C1 segment of cervical spinal cord (tissue), 14 donors: Measurements from ENCODE around the gene COMMD2.

Experiments
- DNase-seq, 14 donors: peaks; one replicate each; lab custom pipeline; 2025; lab: John Stamatoyannopoulos, UW

COMMD2 gene

DNA sequence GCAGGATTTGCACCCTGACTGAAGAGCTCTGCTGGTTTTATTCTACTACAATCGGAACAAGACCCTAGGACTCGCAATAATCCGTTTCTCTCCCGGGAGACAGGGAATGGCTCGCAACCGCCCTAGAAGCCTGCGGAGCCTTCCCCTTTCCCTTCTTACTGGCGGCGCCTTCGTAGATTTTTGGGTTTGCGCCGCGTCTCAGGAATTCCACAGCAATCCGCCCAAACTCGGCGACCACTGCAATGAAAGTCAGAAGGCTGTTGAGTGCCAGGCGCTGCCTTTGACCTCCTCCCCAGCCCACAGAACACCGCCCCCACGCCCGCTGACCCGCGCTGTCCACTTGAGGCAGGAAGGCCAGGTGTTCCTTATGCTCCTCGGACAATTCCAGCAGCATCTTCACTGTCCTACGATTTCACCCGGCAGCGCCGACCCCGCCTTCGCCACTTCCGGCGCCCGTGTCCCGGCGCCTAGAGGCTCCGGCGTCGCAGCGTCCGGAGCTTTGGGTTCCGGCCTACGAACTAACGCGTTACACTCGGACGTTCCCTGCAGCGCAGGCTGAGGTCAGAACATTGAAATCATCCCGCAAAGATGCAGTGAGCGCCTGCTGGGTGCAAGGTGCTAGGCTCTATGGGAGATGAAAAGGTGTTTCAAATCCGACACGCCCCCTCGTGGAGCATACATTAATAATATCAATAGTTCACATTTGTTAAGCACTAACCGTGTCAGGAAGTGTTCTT lies at the start of gene COMMD2:
Gene COMMD2, minus strand, starts transcription at position 439 of the 737 bp plus-strand sequence. Its CDS starts 45 bp downstream, at position 394.
- DNase-seq, result peak in 13 of 14 donors; percentile 10 to 79 (median 61)

DNA sequence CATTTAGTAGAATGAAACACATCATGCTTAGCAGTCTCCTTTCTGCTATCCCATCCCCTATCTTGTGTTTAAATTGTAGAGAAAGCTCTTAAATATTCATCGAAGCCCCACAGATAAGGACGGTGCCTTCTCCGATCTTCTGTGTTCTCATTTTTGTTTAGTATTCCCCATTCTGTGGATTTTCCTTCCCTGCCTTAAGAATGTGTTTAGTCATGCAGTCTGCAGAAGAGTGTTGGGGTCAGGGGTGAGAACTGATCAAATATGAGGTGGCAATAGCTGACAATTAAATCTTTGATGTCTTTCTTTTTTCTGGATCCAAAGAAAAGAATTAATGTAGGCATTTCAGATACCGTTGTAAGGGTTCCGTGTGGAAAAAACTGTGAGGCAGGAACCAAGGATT lies 49.4 kb upstream of the COMMD2 start:
- DNase-seq, result no peak

DNA sequence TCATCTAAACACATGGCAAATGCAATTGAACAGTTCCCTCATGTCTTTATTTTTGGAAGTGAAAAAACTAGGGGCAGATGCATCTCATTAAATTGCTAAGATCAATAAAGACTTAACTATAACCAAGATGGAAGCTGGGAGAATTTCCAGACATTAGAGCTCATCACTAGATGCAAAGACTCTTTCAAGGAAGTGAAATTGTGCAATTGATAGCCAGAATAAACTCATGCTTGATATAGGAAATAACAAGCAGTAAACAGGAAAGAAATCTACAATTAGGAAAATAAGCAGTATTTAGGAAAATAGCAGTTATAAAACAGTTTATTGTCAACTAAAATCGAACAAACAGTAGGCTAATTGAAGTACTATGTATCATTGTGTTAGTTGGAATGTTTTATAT lies 48.9 kb upstream of the COMMD2 start:
- DNase-seq, result no peak

DNA sequence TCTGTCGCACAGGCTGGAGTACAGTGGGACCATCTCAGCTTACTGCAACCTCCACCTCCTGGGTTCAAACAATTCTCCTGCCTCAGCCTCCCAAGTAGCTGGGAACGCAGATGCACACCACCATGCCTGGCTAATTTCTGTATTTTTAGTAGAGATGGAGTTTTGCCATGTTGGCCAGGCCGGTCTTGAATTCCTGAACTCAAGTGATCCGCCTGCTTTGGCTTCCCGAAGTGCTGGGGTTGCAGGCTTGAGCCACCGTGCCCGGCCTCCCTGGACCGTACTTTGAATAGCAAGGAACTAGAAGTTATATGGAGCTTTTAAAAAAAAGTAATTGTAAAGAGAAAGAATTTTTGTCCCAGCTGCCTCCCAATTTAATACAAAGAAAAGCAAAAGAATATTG lies 48.4 kb upstream of the COMMD2 start:
- DNase-seq, result no peak

DNA sequence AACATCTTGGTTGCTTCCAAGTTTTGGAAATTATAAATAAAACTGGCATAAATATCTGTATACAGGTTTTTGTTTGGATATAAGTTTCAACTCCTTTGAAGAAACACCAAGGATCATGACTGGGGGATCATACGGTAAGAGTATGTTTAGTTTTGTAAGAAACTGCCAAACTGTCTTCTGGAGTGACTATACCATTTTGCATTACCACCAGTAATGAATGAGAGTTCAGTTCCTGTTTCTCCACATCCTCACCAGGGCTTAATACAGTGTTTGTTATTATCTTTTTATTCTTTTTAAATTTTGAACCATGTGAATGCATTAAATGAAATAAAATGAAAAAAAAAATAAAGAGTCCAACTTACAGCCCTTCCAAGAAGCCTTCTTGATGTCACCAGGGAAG lies 43.7 kb upstream of the COMMD2 start:
- DNase-seq, result no peak

DNA sequence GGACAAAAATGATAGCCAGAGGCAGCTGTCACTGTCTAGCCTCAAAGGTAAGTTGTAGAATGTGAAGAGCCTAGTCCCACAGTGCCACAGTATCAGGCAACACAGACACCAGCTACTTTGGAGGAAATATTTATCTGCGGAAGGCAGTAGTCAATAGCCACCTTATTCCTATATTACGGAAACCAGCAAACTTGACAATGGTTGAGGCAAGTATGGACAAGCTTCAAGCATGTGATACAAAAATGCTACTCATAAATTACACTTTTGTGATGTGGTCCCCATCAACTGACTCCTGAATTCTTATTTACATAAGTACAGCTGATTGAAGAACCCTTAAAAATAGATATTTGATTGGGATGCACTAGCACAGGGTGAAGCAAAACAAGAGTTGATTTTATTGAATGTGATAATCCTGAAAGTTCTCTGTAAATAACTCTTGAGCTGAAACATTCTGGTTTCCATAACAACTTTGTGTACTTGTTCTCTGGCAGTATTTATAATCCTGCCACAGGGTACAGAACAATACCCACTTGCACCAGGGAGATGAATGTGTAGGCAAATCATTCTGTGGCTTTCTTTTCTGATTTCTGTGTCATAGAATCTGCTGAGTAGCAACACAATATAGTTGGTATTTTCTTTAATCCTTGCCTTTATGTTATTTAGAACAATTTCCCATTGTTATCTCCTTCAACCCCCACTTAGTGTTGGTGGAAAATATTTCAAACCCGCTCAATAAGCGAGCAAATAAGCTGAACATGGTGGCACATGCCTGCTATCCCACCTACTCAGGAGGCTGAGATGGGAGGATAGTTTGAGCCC lies 40.4 kb upstream of the COMMD2 start, which contains the start of gene ANKUB1:
Gene ANKUB1, minus strand, starts transcription at position 103 of the 819 bp plus-strand sequence. CDS start 188 bp downstream, outside the sequence.
- DNase-seq, result no peak

DNA sequence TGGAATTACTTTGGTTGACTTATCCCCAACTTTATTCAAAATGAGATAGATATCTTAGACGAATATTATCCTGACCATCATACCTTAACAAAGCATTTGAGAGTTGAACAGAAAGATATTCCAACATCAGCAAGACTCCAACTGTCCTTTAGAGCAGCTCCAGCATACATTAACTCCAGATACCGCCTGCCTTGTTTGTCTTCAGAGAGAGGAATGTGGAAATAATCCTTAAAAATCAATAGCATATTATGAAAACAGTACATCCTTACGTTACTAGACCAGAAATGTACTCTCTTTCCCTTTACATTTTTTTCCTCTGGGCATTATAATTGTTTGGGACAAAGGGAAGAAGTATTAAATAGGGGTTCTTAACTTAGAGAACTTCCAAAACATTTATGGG lies 38.4 kb upstream of the COMMD2 start:
- no peak for DNase-seq

DNA sequence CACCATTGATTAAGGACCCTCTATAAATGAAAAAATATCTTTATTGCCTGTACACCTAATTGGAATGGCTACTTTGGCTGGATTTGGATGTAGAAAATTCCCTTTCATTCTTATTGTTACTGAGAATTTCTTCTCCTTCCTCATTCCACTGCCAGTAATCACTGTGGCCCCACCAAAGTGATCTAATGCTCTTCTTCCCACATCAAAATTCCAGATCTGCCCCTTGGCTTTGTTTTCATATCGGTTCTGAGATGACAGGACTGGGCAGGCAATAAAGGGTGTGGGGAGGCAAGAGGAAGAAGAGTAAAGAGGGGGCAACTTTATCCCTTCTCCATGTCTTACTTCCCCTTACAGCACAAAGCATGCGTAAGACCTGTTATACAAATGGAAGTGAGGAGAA lies 38.0 kb upstream of the COMMD2 start:
- no peak for DNase-seq

DNA sequence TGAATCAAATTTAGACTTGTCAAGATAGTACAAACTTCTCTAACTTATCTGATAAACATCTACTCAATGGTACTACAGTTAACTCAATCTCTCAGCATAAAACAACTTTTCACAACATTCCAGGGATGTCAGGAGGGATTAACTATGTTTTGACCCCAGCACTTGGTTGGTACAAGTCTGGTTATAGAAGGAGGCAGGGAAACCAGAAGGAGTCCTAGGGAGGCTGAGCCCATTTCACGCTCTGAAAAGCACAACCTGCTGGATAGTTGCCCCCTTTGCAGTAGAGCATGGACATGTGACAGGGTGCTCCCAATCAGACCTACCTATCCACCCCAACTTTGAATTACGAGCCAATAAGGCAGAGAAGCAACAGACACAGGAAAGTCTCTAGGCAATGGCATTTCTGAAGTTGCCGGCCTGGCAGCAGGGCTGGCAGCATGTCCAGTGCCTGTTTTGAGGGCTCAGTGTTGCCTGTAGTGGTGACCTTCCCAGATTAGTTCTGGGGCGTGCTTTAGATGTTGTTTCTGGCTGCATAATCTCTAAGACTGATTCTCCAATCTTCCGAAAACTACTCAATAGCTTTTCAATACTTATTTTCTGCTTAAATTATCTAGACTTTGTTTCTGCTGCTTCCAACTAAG lies 31.9 kb upstream of the COMMD2 start:
- no peak for DNase-seq

DNA sequence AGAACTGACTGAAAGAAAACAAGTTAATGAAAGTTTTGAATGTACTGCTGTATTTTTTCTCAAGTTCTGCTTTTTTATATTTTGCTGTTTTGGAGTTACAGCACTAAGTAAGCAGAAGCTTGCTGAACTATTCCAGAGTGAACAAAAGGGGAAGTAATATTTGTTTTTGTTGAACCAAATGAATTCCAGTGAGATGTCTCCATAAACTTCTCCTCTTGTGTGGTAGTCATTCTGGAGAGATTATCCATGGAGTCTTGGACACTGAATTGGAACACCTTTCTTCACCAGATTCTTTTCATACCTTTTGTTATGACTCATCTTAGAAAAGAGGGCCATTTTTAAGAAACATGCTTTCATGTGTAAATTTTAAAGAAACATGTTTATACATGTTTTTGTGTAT lies 31.3 kb upstream of the COMMD2 start:
- DNase-seq, result no peak

DNA sequence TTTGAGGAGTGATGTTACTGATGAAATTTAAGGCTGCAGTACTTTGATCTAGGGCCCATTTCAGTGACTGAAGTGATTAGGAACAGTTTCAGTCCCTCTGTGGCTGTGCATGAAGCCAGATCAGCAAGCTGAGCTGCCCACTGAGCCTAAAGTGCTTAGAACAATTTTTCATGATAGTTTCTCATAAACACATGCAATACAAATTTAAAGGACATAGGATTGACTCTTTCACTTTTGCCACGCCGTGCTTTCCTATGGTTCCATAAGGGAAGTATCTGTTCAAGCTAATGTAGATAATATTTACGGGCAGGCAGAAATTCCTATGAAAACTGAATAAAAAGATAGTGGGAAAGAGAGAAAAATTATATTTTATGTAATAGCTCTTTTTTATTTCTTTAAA lies 29.5 kb upstream of the COMMD2 start:
- no peak for DNase-seq

DNA sequence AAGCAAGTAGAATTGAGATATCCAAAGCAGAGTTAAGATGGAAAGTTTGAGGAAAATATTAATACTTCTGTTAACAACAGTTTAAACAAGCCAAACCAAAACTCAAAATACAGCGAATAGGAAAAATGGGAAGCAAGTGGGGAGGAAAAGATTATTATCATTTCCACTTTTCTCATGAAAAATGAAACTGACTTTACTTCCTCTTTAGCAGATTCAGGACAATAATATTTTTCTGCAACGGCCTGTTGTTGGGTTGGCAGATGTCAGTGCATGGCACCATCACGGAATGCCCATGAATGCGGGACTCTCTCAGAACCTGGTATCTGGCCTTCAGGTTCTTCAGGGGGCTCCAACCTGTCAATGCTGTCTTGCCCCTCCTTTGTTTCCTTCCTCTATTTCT lies 28.9 kb upstream of the COMMD2 start:
- DNase-seq, result no peak

DNA sequence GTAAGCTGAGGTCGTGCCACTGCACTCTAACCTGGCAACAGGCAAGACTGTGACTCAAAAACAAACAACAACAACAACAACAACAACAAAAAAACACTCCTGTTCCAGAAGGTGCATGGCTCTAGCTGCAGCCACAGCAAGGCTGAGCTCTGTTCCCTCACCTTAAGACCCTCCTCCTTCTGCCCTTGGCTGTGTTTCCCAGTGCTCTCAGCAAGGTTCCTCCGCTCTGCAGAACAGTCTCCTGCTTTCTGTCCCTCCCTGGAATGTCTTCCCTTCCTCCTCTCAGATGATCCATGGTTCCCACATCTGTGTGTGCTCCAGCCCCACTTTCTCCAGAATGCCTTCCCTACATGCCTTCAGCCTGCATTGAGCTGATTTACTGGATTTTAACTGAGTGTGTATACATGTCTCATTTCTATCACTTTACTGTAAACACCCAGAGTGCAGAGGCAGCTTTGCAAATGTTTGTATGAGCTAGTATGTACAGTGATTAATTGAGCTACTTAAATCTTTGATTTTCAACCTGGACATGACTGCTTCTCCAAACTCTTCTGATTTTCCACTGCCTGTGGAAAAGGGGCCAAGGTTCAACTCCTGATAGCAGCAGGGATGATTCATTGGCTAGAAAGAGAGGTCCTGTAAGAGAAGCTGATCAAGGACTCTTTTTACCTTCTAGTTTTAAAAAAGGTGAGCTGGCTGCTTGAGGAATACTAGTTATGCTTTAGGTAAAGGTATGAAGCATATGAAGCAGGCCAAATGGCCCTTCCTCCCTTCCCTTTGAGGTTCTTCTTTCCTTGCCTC lies 25.3 kb upstream of the COMMD2 start:
- DNase-seq, result no peak

DNA sequence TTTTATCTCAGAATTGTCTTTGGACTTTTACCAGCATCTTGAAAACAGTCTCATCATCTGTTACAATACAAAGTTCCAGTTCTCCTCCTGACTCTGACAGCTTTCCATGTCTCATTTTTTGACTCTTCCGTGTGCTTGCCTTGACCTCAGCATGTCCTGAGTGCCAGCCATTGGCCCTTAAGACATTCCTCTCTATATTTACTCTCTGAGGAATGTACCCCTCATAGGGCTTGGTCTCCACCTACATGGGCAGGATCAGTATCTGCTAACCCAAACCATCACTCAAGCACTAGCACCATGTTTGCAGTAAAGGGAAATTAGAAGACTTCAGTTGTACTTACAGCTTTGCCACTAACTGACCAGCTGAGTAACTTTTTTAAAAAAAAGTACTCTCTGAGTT lies 23.9 kb upstream of the COMMD2 start:
- DNase-seq, result no peak

DNA sequence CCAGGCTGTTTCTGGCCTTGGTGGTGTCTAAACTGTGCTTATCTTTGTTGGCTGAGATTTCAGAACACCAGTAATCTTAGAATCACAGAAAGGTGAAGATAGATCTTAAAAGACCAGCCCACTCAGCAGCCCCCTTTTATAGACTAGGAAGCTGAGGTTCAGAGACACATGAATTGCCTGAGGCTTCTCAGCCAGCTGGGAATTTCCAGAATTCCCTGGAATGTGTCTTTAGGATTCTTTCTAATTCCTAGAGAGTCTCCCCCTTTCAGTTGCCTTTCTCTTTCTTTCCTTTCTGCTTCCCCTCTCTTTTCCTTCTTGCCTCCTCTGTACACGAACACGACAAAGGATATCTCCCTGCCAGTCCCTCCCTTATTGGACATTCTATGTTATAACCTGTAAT lies 20.6 kb upstream of the COMMD2 start:
- no peak for DNase-seq

DNA sequence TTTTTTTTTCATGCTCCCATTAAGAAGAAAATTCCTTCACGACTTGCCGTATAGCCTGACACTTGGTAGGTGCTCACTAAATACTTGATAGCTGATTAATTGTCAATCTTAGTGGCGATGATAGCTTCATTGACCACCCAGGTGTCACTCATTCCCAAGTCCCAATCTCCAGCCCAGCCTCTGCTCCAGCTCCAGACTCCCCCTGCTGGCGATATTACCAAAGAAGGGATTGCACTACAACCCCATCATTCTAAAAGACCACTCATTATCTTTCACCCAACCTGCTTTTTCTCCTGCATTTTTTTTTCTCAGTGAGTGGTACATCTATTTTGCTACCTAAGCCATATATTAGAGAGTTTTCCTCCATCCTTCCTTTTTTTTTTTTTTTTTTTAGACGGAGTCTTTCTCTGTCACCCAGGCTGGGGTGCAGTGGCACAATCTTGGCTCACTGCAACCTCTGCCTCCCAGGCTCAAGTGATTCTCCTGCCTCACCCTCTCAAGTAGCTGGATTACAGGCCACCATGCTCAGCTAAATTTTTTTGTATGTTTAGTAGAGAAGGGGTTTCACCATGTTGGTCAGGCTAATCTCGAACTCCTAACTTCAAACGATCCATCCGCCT lies 19.5 kb upstream of the COMMD2 start:
- peak in 2 of 14 donors; percentile 4 to 10 for DNase-seq

DNA sequence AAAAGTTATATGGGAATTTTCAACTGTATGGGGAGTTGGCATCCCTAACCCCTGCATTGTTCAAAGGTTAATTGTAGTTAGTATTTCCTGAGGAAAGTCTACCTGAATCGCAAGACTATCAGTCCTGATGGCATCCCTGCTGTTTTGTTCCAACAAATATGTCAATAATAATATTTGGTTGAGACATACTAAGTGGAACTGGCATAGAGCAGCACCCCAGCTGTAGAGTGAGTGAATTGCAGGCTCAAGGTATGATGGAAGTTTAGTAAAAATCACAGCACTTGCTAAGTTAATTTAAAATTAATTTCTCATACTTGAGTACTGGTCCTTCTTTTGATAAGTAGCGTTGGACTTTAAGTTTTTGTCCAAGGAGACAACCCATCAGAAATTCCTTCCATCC lies 18.0 kb upstream of the COMMD2 start:
- no peak for DNase-seq

DNA sequence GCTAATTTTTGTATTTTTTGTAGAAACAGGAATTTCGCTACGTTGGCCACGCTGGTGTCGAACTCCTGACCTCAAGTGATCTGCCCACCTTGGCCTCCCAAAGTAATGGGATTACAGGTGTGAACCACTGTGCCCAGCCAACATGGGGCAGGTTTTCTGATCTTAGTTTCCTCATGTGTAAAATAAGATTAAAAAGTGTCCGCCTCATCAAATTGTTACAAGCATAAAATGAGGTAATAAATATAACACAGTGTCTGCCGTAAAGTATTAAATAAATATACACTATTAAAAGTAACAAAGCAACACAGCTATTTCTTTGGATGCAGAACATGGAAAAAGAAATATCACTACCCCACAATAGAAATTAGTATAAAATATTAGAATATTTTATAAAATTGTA lies 16.4 kb upstream of the COMMD2 start:
- no peak for DNase-seq

DNA sequence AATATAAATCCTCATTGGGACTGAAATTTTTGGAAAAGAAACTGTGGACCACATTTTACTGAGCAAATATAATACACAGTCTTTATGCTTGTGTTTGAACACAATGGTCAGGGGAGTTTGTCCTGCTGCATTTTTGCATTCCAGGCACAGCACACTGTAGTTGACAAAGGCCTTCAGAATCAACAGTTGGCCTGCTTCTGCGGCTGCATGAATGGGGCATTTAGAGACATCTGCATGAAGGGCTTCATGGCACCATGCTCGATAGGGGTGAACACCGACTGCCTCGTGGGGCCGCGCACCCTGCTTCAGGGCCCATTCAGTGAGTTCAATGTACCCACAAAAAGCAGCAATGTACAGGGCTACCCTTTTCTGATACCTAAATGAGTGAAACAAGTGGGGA lies 15.4 kb upstream of the COMMD2 start:
- DNase-seq, result peak in 12 of 14 donors; percentile 7 to 75 (median 58)

DNA sequence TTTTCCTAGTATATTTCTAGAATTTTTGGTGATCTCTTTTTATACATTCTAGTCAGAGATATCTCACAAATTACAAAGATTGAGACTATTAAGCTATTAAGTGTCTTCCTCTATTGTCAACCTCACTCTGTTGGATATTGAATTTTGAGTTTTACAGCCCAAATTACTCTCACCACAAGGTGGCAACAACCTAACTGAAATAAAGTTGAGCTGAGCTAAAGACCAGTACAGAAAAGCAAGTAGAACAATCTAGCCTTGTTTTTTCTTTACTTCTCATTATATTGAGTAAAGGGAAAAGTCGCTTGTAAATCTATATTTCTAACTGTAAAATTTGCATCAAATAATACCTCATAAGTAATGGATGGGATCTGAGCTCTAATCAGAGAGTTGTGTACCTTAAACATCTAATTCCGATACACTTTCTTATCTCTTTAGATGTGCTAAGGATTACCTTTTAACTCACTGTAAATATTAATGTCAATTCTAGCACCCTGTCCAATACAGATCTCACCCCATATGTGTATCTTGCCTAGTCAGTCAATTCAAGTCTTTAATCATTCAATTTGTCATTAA lies 13.6 kb upstream of the COMMD2 start:
- peak in 2 of 14 donors; percentile 3 to 4 for DNase-seq

DNA sequence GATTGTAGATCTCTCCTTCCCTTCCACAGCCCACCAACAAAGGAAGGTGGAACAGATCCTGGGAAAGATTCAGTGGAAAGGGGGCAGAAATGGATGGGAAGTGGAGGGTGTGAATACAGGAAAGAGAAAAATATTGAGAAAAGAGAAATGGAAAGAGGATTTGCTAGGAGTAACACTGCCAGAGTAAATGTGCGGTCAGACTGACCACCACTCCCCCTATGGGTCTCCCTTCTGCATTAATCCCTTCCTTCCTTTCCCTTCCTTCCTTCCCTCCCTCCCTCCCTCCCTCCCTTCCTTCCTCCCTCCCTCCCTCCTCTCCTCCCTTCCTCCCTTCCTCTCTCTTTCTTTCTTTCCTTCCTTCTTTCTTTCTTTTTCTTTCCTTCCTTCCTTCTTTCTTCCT lies 12.0 kb upstream of the COMMD2 start:
- no peak for DNase-seq
